Fibroblast of lung (primary cell): ENCODE data around the gene TRMT2A. TPM values are rescaled to one million over a fixed set of nuclear protein-coding genes. Genes with fewer than 3 reads are reported as not detected.
A peak's percentile ranks its signal among the peaks of the same experiment; 100 is the strongest.

Source experiments
- DNase-seq, 2 donors: peaks; one replicate each; pipeline versions ENCODE4 v3.0.0 to v3.0.0-alpha.2; 2010; ENCODE audit warnings: low read depth in 2 of 2
- H2AFZ ChIP-seq: 2 replicates; pipeline ENCODE4 v1.5.1; 2012; ENCODE audit warnings: low read length, control low read depth, inconsistent platforms
- H3K27ac ChIP-seq: 2 replicates; pipeline ENCODE4 v1.5.1; 2011; ENCODE audit warnings: low read length, control low read depth; ENCODE audit not compliant: insufficient read depth
- H3K27me3 ChIP-seq: 2 replicates; pipeline ENCODE4 v1.5.1; 2011; ENCODE audit warnings: mild to moderate bottlenecking, low read length; ENCODE audit not compliant: control insufficient read depth, insufficient read depth
- H3K36me3 ChIP-seq: 2 replicates; pipeline ENCODE4 v1.5.1; 2011; ENCODE audit warnings: low read length; ENCODE audit not compliant: control insufficient read depth, insufficient read depth
- H3K4me1 ChIP-seq: 2 replicates; pipeline ENCODE4 v1.5.1; 2011; ENCODE audit warnings: low read length; ENCODE audit not compliant: control insufficient read depth, insufficient read depth; ENCODE audit errors: extremely low read depth
- H3K4me2 ChIP-seq: 2 replicates; pipeline ENCODE4 v1.5.1; 2011; ENCODE audit warnings: low read length, control low read depth; ENCODE audit not compliant: insufficient read depth; ENCODE audit errors: extremely low read depth
- H3K4me3 ChIP-seq, 4 experiments: fragments of 200-600 bp in 1 of 4; sonication (generic) in 1 of 4; replicated peaks in 1 of 4; 2 replicates each; pipeline ENCODE4 v1.5.1; 2011 to 2016; ENCODE audit warnings: low read length in 4 of 4, low read depth in 3 of 4, mild to moderate bottlenecking in 3 of 4, control low read depth in 2 of 4, inconsistent platforms in 1 of 4, mixed read lengths in 1 of 4; ENCODE audit not compliant: insufficient read depth in 1 of 4; ENCODE audit errors: control extremely low read depth in 1 of 4
- H3K79me2 ChIP-seq: 2 replicates; pipeline ENCODE4 v1.5.1; 2012; ENCODE audit warnings: mild to moderate bottlenecking, low read length, inconsistent platforms; ENCODE audit not compliant: control insufficient read depth, insufficient read depth
- H3K9ac ChIP-seq: 2 replicates; pipeline ENCODE4 v1.5.1; 2011; ENCODE audit warnings: mild to moderate bottlenecking, low read length, control low read depth; ENCODE audit not compliant: insufficient read depth
- H3K9me3 ChIP-seq: 2 replicates; pipeline ENCODE4 v1.5.1; 2012; ENCODE audit warnings: low read depth, low read length; ENCODE audit not compliant: control insufficient read depth, insufficient read depth
- H4K20me1 ChIP-seq: 2 replicates; pipeline ENCODE4 v1.5.1; 2011; ENCODE audit warnings: low read length; ENCODE audit not compliant: control insufficient read depth, insufficient read depth; ENCODE audit errors: extremely low read depth
- CTCF ChIP-seq, 2 donors: IDR thresholded peaks in 1 of 2; conservative IDR thresholded peaks in 1 of 2; 1 replicate in 1 of 2; 2 replicates in 1 of 2; pipeline ENCODE4 v1.5.1; 2011 to 2012; ENCODE audit warnings: low read length in 2 of 2, control low read depth in 1 of 2, inconsistent platforms in 1 of 2, low read depth in 1 of 2, mild to moderate bottlenecking in 1 of 2
- EZH2 ChIP-seq: IDR thresholded peaks from 2 replicates; pipeline ENCODE4 v1.5.1; 2012; ENCODE audit warnings: low read length, control low read depth, mild to moderate bottlenecking; ENCODE audit errors: missing control alignments
- polyA plus RNA-seq, 2 donors: library from polyadenylated mRNA; depleted of rRNA in 1 of 2; stranded (reverse) in 1 of 2; unstranded in 1 of 2; fragments of >200 nt; gene quantifications; 2 replicates each; pipeline ENCODE4 v1.2.1, GENCODE V29; 2011 to 2012; ENCODE audit warnings: missing spikeins in 1 of 2
- total RNA-seq: library from RNA; depleted of rRNA; stranded (reverse); fragments of >200 nt; gene quantifications from 2 replicates; pipeline ENCODE4 v1.2.1, GENCODE V29; 2014

TRMT2A gene
- total and polyA plus RNA-seq, 2 donors (not counting 1 experiment from before 2014, with no cell fraction given): 13.5 to 52.2 TPM

GRCh38 chr22:20117633-20118299 is 740 bp upstream of the TRMT2A start:
- TF ChIP-seq EZH2: no peak
- no peak for TF ChIP-seq CTCF (conservative IDR thresholded peaks at IDR 0.05 in 1 of 2, IDR thresholded peaks at IDR 0.05 in 1 of 2; ENCODE audit: low read depth in 1 of 2, low read length in 2 of 2)
- peaks cover 9% of the 10 kb centered on the region for H3K4me1 ChIP-seq
- peak; percentile 8 to 51 for DNase-seq
- no peaks in the 10 kb centered on the region for H3K9me3 ChIP-seq
- no peak overlapping the region for H2AFZ ChIP-seq
- H3K4me3 ChIP-seq: peak overlapping the region; percentile 65 to 94 (median 78)
- H4K20me1 ChIP-seq: no peaks in the 10 kb centered on the region
- H3K27ac ChIP-seq: peak overlapping the region; percentile 50
- H3K27me3 ChIP-seq: no peaks in the 10 kb centered on the region
- peaks cover 74% of the 10 kb centered on the region for H3K79me2 ChIP-seq
- peak overlapping the region; percentile 73 for H3K9ac ChIP-seq
- H3K36me3 ChIP-seq: peaks cover 40% of the 10 kb centered on the region
- peak overlapping the region; percentile 94 for H3K4me2 ChIP-seq

GRCh38 chr22:20116376-20116950 is 563 bp downstream of the TRMT2A start:
- Histone ChIP-seq H3K36me3 (peaks cover 41% of the 10 kb centered on the region), H3K27ac (peak overlapping the region; percentile 91), H3K4me1 (peaks cover 9% of the 10 kb centered on the region), H3K9ac (peak overlapping the region; percentile 96), H3K4me3 (peak overlapping the region; percentile 81 to 95 (median 92)), H3K9me3 (no peaks in the 10 kb centered on the region), H3K27me3 (no peaks in the 10 kb centered on the region), H3K4me2 (peak overlapping the region; percentile 83), H3K79me2 (peaks cover 63% of the 10 kb centered on the region), H2AFZ (peak overlapping the region; percentile 84), H4K20me1 (no peaks in the 10 kb centered on the region)
- DNase-seq: no peak
- no peak for TF ChIP-seq EZH2
- no peak for TF ChIP-seq CTCF (conservative IDR thresholded peaks at IDR 0.05 in 1 of 2, IDR thresholded peaks at IDR 0.05 in 1 of 2; ENCODE audit: low read depth in 1 of 2, low read length in 2 of 2)

- H3K4me1 ChIP-seq: peaks cover 9% of the 10 kb centered on the region
- H2AFZ ChIP-seq: peak within 1 kb of the TSS; percentile 84
- H3K9me3 ChIP-seq: no peaks in the 10 kb centered on the region
- TF ChIP-seq EZH2: no peak
- TF ChIP-seq CTCF (conservative IDR thresholded peaks at IDR 0.05 in 1 of 2, IDR thresholded peaks at IDR 0.05 in 1 of 2; ENCODE audit: low read depth in 1 of 2, low read length in 2 of 2): no peak
- H3K27ac ChIP-seq: peak within 1 kb of the TSS; percentile 91
- peaks cover 41% of the 10 kb centered on the region for H3K36me3 ChIP-seq
- no peaks in the 10 kb centered on the region for H3K27me3 ChIP-seq
- no peaks in the 10 kb centered on the region for H4K20me1 ChIP-seq
- peaks cover 57% of the 10 kb centered on the region for H3K79me2 ChIP-seq
- peak within 1 kb of the TSS; percentile 81 to 95 (median 92) for H3K4me3 ChIP-seq
- H3K4me2 ChIP-seq: peak within 1 kb of the TSS; percentile 83
- DNase-seq: no peak
- peak within 1 kb of the TSS; percentile 96 for H3K9ac ChIP-seq
Observed at GRCh38 chr22:20115691-20116375, 1.2 kb downstream of the TRMT2A start, which contains the start of gene RANBP1. Gene RANBP1, plus strand, starts transcription at chr22:20116104. Its CDS starts 81 bp downstream, at chr22:20116185.
